Erythroblast (primary cell): ENCODE results near the gene WNK1.

Experiments used
- GATA1 ChIP-seq: IDR thresholded peaks from 2 replicates; pipeline ENCODE4 v1.6.1; 2011; ENCODE audit warnings: low read depth, mild to moderate bottlenecking, control low read depth, low read length, moderate library complexity
- POLR2A ChIP-seq: IDR thresholded peaks from 2 replicates; pipeline ENCODE4 v1.6.1; 2011; ENCODE audit warnings: mild to moderate bottlenecking, low read length

DNA sequence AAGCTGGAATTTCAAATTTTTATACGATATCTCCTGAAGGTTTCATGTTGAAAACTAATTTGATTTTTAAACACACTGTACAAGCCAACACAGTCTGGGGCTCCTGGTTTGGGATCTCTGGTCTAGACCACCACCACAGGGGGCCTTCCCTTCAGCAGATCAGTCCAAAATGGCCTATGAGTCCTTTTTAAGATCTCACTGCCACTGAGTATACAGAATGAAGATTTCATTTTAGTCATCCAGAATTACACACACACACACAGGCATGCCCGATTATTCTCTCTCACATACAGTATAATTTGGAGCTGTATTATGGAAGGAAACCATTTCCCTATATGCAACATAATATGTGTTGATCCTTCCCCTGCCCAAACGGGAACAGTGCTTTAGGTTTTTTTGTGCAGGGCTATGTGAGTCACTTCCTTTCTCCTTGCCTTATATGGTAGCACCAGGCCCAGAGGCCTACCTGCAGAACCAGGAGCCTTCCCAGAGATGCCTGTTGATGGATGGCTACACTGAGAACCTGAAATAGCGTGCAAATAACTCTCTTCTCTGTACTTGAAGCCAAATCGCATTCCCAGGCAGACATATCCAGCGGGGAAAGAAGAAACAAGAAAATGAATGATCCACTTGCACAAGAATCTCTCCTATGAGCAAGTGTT is 28.1 kb upstream of the WNK1 start:
- TF ChIP-seq POLR2A (no peak), GATA1 (no peak)
